H9 (cell line): ENCODE results near the gene FREY1. TPM values are rescaled to one million over a fixed set of nuclear protein-coding genes. Genes with fewer than 3 reads are reported as not detected.

Source experiments
- DNase-seq: peaks from one replicate; pipeline ENCODE4 v3.0.0-alpha.2; 2017
- H2AFZ ChIP-seq: one replicate; pipeline ENCODE4 v1.6.1; 2013; ENCODE audit warnings: mild to moderate bottlenecking, low read length, control low read depth, moderate library complexity
- H2AK5ac ChIP-seq: 2 replicates; pipeline ENCODE4 v1.6.1; 2013; ENCODE audit warnings: low read length, control low read depth, mixed read lengths; ENCODE audit not compliant: insufficient read length
- H2BK120ac ChIP-seq: one replicate; pipeline ENCODE4 v1.6.1; 2013; ENCODE audit warnings: low read depth, mild to moderate bottlenecking, low read length, control low read depth, inconsistent platforms; ENCODE audit not compliant: poor library complexity, severe bottlenecking
- H2BK12ac ChIP-seq: 2 replicates; pipeline ENCODE4 v1.6.1; 2013; ENCODE audit warnings: low read length, control low read depth, mixed read lengths, low read depth; ENCODE audit not compliant: insufficient read length
- H2BK15ac ChIP-seq: 2 replicates; pipeline ENCODE4 v1.6.1; 2013; ENCODE audit warnings: low read depth, low read length, control low read depth
- H2BK20ac ChIP-seq: one replicate; pipeline ENCODE4 v1.6.1; 2013; ENCODE audit warnings: low read depth, mild to moderate bottlenecking, low read length, control low read depth, inconsistent platforms; ENCODE audit not compliant: poor library complexity, severe bottlenecking
- H2BK5ac ChIP-seq: 2 replicates; pipeline ENCODE4 v1.6.1; 2013; ENCODE audit warnings: low read length, control low read depth, mixed read lengths; ENCODE audit not compliant: insufficient read length
- H3K14ac ChIP-seq: 2 replicates; pipeline ENCODE4 v1.6.1; 2013; ENCODE audit warnings: low read length, control low read depth; ENCODE audit not compliant: insufficient read depth
- H3K18ac ChIP-seq: 2 replicates; pipeline ENCODE4 v1.6.1; 2013; ENCODE audit warnings: low read depth, mild to moderate bottlenecking, mixed read lengths, low read length, control low read depth; ENCODE audit not compliant: insufficient read length
- H3K23ac ChIP-seq: 2 replicates; pipeline ENCODE4 v1.6.1; 2013; ENCODE audit warnings: low read length, control low read depth, mixed read lengths, low read depth; ENCODE audit not compliant: insufficient read length
- H3K23me2 ChIP-seq: 2 replicates; pipeline ENCODE4 v1.6.1; 2013; ENCODE audit warnings: low read depth, mild to moderate bottlenecking, mixed read lengths, low read length, control low read depth; ENCODE audit not compliant: insufficient read length, poor library complexity, severe bottlenecking
- H3K27ac ChIP-seq: 2 replicates; pipeline ENCODE4 v1.5.1; 2013; ENCODE audit warnings: low read length, control low read depth, mixed read lengths, low read depth; ENCODE audit not compliant: insufficient read length
- H3K27me3 ChIP-seq: 2 replicates; pipeline ENCODE4 v1.6.1; 2013; ENCODE audit warnings: low read length, control low read depth, inconsistent platforms; ENCODE audit not compliant: insufficient read depth
- H3K4ac ChIP-seq: 2 replicates; pipeline ENCODE4 v1.6.1; 2013; ENCODE audit warnings: low read depth, mild to moderate bottlenecking, control low read depth, inconsistent platforms, low read length, moderate library complexity
- H3K4me1 ChIP-seq: 2 replicates; pipeline ENCODE4 v1.6.1; 2013; ENCODE audit warnings: low read length, control low read depth, inconsistent platforms; ENCODE audit not compliant: insufficient read depth
- H3K4me2 ChIP-seq: 2 replicates; pipeline ENCODE4 v1.6.1; 2013; ENCODE audit warnings: low read length, control low read depth, mixed read lengths; ENCODE audit not compliant: insufficient read length, insufficient read depth
- H3K56ac ChIP-seq: 2 replicates; pipeline ENCODE4 v1.6.1; 2013; ENCODE audit warnings: low read depth, mild to moderate bottlenecking, mixed read lengths, low read length, control low read depth; ENCODE audit not compliant: insufficient read length
- H3K79me1 ChIP-seq: 2 replicates; pipeline ENCODE4 v1.6.1; 2013; ENCODE audit warnings: low read depth, mild to moderate bottlenecking, moderate library complexity, low read length, control low read depth, inconsistent platforms; ENCODE audit not compliant: insufficient read depth, poor library complexity, severe bottlenecking
- H3K79me2 ChIP-seq: 2 replicates; pipeline ENCODE4 v1.6.1; 2013; ENCODE audit warnings: low read length, control low read depth, inconsistent platforms; ENCODE audit not compliant: insufficient read depth
- H3K9ac ChIP-seq: 2 replicates; pipeline ENCODE4 v1.6.1; 2013; ENCODE audit warnings: low read length, control low read depth, mixed read lengths; ENCODE audit not compliant: insufficient read length; ENCODE audit errors: extremely low read depth
- H3K9me3 ChIP-seq: one replicate; pipeline ENCODE4 v1.6.1; 2013; ENCODE audit warnings: low read depth, low read length, inconsistent platforms; ENCODE audit not compliant: control insufficient read depth
- H3T11ph ChIP-seq: one replicate; pipeline ENCODE4 v1.6.1; 2013; ENCODE audit warnings: mild to moderate bottlenecking, low read length, control low read depth, inconsistent platforms
- H4K20me1 ChIP-seq: one replicate; pipeline ENCODE4 v1.6.1; 2013; ENCODE audit not compliant: control insufficient read depth, insufficient read length, insufficient read depth
- H4K5ac ChIP-seq: 2 replicates; pipeline ENCODE4 v1.6.1; 2013; ENCODE audit warnings: low read depth, mild to moderate bottlenecking, mixed read lengths, low read length, control low read depth; ENCODE audit not compliant: insufficient read length
- H4K8ac ChIP-seq: replicated peaks from 2 replicates; pipeline ENCODE4 v1.6.1; 2013; ENCODE audit warnings: low read length, control low read depth, mixed read lengths, low read depth; ENCODE audit not compliant: insufficient read length
- H4K91ac ChIP-seq: 2 replicates; pipeline ENCODE4 v1.6.1; 2013; ENCODE audit warnings: low read depth, mild to moderate bottlenecking, moderate library complexity, mixed read lengths, low read length, control low read depth; ENCODE audit not compliant: insufficient read length
- H3K27ac Mint-ChIP-seq, 3 experiments: 2 replicates in 2 of 3; 3 replicates in 1 of 3; pipeline ENCODE4 v1.8.0; 2020 to 2021; ENCODE audit warnings: mixed read lengths in 3 of 3, mild to moderate bottlenecking in 1 of 3, moderate library complexity in 1 of 3
- H3K27me3 Mint-ChIP-seq: 2 replicates; pipeline ENCODE4 v1.8.0; 2021; ENCODE audit warnings: low read depth, mild to moderate bottlenecking, moderate library complexity, mixed read lengths
- H3K36me3 Mint-ChIP-seq, 3 experiments: 2 replicates in 2 of 3; 3 replicates in 1 of 3; pipeline ENCODE4 v1.8.0; 2020 to 2021; ENCODE audit warnings: low read depth in 3 of 3, mixed read lengths in 3 of 3; ENCODE audit not compliant: insufficient read depth in 1 of 3
- H3K4me1 Mint-ChIP-seq, 2 experiments: 2 replicates each; pipeline ENCODE4 v1.8.0; 2020; ENCODE audit warnings: mixed read lengths in 2 of 2
- H3K4me3 Mint-ChIP-seq, 2 experiments: 2 replicates in 1 of 2; 3 replicates in 1 of 2; pipeline ENCODE4 v1.8.0; 2020 to 2021; ENCODE audit warnings: mild to moderate bottlenecking in 2 of 2, mixed read lengths in 2 of 2, moderate library complexity in 1 of 2
- H3K9me3 Mint-ChIP-seq, 2 experiments: 2 replicates in 1 of 2; 3 replicates in 1 of 2; pipeline ENCODE4 v1.8.0; 2020; ENCODE audit warnings: mild to moderate bottlenecking in 2 of 2, mixed read lengths in 2 of 2, moderate library complexity in 1 of 2
- WGBS: extraction: QIAGEN DNeasy Blood & Tissue Kit; methylation state at CpG from one replicate; pipeline ENCODE4 v1.1.7; 2013; ENCODE audit warnings: missing lambda C conversion rate, low lambda C conversion rate, mixed read lengths; ENCODE audit not compliant: insufficient read length; ENCODE audit errors: extremely low coverage; 5-methylcytosine and 5-hydroxymethylcytosine counted together
- total RNA-seq: library from RNA; stranded (reverse); gene quantifications from 2 replicates; pipeline ENCODE4 v1.2.1, GENCODE V29; 2021
- TF ChIP-seq, protein P1 (sequence below): fragments of 200-600 bp; sonication (generic); conservative IDR thresholded peaks from 3 replicates; pipeline ENCODE4 v1.8.0; 2021; ENCODE audit warnings: antibody characterized with exemption, mild to moderate bottlenecking

FREY1 gene
- total RNA-seq, 1 experiment from 2014 or later, result 2.1 TPM

DNA sequence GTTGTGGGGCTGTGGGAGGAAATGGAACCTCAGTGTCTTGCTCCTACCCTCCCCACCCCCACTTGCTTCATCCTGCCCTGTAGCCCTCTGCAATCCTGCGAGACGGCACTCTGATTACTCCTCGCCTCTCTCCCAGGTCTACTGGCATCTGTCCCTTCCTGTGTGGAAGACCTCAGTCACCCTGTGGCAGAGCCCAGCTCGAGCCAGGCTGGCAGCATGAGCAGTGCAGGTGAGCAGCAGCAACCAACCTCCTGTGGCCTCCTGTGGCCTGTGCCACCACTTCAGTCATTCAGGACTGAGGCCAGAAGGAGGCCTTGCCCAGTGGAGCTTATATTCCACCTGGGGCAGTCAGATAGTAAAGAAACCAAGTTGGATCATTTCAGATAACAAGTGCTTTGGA lies 36.4 kb downstream of the FREY1 start:
- H4K5ac ChIP-seq, result no peak overlapping the region
- H2AFZ ChIP-seq, result no peak overlapping the region
- H3K18ac ChIP-seq, result no peak overlapping the region
- H2AK5ac ChIP-seq, result no peak overlapping the region
- no peak overlapping the region for H3K14ac ChIP-seq
- no peak overlapping the region for H2BK20ac ChIP-seq
- peaks cover 1 to 44% (median 36%) of the 10 kb centered on the region in 3 experiments for H3K36me3 Mint-ChIP-seq
- H2BK15ac ChIP-seq, result no peak overlapping the region
- no peak overlapping the region for H3T11ph ChIP-seq
- no peak for DNase-seq
- no peak overlapping the region for H4K8ac ChIP-seq
- WGBS, result no CpG with 5 or more reads among the region's 4 CpGs
- no peak overlapping the region for H3K4me3 Mint-ChIP-seq
- H3K4me2 ChIP-seq, result no peak overlapping the region
- no peaks in the 10 kb centered on the region for H4K20me1 ChIP-seq
- H2BK120ac ChIP-seq, result no peak overlapping the region
- no peaks in the 10 kb centered on the region for H3K27me3 ChIP-seq
- no peak overlapping the region for H2BK12ac ChIP-seq
- H3K23me2 ChIP-seq, result no peaks in the 10 kb centered on the region
- no peak overlapping the region for H4K91ac ChIP-seq
- H3K27ac ChIP-seq, result no peak overlapping the region
- no peak overlapping the region for H2BK5ac ChIP-seq
- H3K27ac Mint-ChIP-seq, result no peak overlapping the region
- no peak overlapping the region for H3K9ac ChIP-seq
- no peak overlapping the region for H3K23ac ChIP-seq
- H3K56ac ChIP-seq, result no peak overlapping the region
- no peaks in the 10 kb centered on the region for H3K27me3 Mint-ChIP-seq
- TF ChIP-seq, protein P1, sequence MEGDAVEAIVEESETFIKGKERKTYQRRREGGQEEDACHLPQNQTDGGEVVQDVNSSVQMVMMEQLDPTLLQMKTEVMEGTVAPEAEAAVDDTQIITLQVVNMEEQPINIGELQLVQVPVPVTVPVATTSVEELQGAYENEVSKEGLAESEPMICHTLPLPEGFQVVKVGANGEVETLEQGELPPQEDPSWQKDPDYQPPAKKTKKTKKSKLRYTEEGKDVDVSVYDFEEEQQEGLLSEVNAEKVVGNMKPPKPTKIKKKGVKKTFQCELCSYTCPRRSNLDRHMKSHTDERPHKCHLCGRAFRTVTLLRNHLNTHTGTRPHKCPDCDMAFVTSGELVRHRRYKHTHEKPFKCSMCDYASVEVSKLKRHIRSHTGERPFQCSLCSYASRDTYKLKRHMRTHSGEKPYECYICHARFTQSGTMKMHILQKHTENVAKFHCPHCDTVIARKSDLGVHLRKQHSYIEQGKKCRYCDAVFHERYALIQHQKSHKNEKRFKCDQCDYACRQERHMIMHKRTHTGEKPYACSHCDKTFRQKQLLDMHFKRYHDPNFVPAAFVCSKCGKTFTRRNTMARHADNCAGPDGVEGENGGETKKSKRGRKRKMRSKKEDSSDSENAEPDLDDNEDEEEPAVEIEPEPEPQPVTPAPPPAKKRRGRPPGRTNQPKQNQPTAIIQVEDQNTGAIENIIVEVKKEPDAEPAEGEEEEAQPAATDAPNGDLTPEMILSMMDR, result no peak
- H3K4me1 ChIP-seq, result no peaks in the 10 kb centered on the region
- H3K9me3 ChIP-seq, result no peaks in the 10 kb centered on the region
- H3K4ac ChIP-seq, result no peak overlapping the region
- H3K4me1 Mint-ChIP-seq, result peaks cover 12 to 13% of the 10 kb centered on the region in 2 experiments
- H3K79me2 ChIP-seq, result no peaks in the 10 kb centered on the region
- no peaks in the 10 kb centered on the region for H3K9me3 Mint-ChIP-seq
- H3K79me1 ChIP-seq, result no peaks in the 10 kb centered on the region
